ENCODE measurements around the gene SGIP1. TPM values are rescaled to one million over a fixed set of nuclear protein-coding genes. Genes with fewer than 3 reads are reported as not detected.

SGIP1 gene
- total and polyA plus RNA-seq, 2 donors = 1.4 to 8.4 TPM

- 65% methylated on average over 1 of the region's 1 CpG for WGBS
- Histone ChIP-seq H3K27ac (ENCODE audit: low read depth) (no peak overlapping the region), H3K4me3 (ENCODE audit: low read depth, low read length) (no peak overlapping the region), H3K36me3 (ENCODE audit: insufficient read depth) (no peaks in the 10 kb centered on the region), H3K4me1 (ENCODE audit: insufficient read depth) (no peaks in the 10 kb centered on the region)
- DNase-seq (ENCODE audit: extremely low spot score) = no peak
These were observed 137.5 kb downstream of the SGIP1 start for GRCh38 chr1:66671455-66671854.

- H3K4me3 ChIP-seq (ENCODE audit: low read depth, low read length) = no peak overlapping the region
- H3K4me1 ChIP-seq (ENCODE audit: insufficient read depth) = no peaks in the 10 kb centered on the region
- H3K27ac ChIP-seq (ENCODE audit: low read depth) = no peak overlapping the region
- H3K36me3 ChIP-seq (ENCODE audit: insufficient read depth) = no peaks in the 10 kb centered on the region
- WGBS = 41% methylated on average over 3 of the region's 3 CpGs
- DNase-seq (ENCODE audit: extremely low spot score) = no peak
These were observed 142.8 kb downstream of the SGIP1 start for GRCh38 chr1:66676613-66677298.

- no peak for DNase-seq (ENCODE audit: extremely low spot score)
- no peaks in the 10 kb centered on the region for H3K4me1 ChIP-seq (ENCODE audit: insufficient read depth)
- H3K36me3 ChIP-seq (ENCODE audit: insufficient read depth) = no peaks in the 10 kb centered on the region
- 98% methylated on average over 1 of the region's 1 CpG for WGBS
- no peak overlapping the region for H3K27ac ChIP-seq (ENCODE audit: low read depth)
- H3K4me3 ChIP-seq (ENCODE audit: low read depth, low read length) = no peak overlapping the region
These were observed 144.2 kb downstream of the SGIP1 start for GRCh38 chr1:66678146-66678545.

- no peak for DNase-seq (ENCODE audit: extremely low spot score)
- WGBS = 86% methylated on average over 5 of the region's 5 CpGs
- Histone ChIP-seq H3K27ac (ENCODE audit: low read depth) (no peak overlapping the region), H3K4me3 (ENCODE audit: low read depth, low read length) (no peak overlapping the region), H3K36me3 (ENCODE audit: insufficient read depth) (no peaks in the 10 kb centered on the region), H3K4me1 (ENCODE audit: insufficient read depth) (no peaks in the 10 kb centered on the region)
These were observed 145.2 kb downstream of the SGIP1 start for GRCh38 chr1:66679140-66679539.

- Histone ChIP-seq H3K4me1 (ENCODE audit: insufficient read depth) (no peaks in the 10 kb centered on the region), H3K4me3 (ENCODE audit: low read depth, low read length) (no peak overlapping the region)
- DNase-seq (ENCODE audit: extremely low spot score) = no peak
These were observed 147.7 kb downstream of the SGIP1 start for GRCh38 chr1:66681686-66682085.

GRCh38 chr1:66682106-66682505 lies 148.2 kb downstream of the SGIP1 start:
- no peaks in the 10 kb centered on the region for H3K36me3 ChIP-seq (ENCODE audit: insufficient read depth)
- H3K27ac ChIP-seq (ENCODE audit: low read depth) = no peak overlapping the region
- no peaks in the 10 kb centered on the region for H3K4me1 ChIP-seq (ENCODE audit: insufficient read depth)
- DNase-seq (ENCODE audit: extremely low spot score) = no peak
- no peak overlapping the region for H3K4me3 ChIP-seq (ENCODE audit: low read depth, low read length)
- 93% methylated on average over 11 of the region's 11 CpGs for WGBS

More at GRCh38 chr1:66681686-66682085, 147.7 kb downstream of the SGIP1 start:
- Histone ChIP-seq H3K36me3 (ENCODE audit: insufficient read depth) (no peaks in the 10 kb centered on the region), H3K27ac (ENCODE audit: low read depth) (no peak overlapping the region)
- WGBS = 98% methylated on average over 2 of the region's 2 CpGs

GRCh38 chr1:66684353-66684752 lies 150.4 kb downstream of the SGIP1 start:
- Histone ChIP-seq H3K27ac (ENCODE audit: low read depth) (no peak overlapping the region), H3K4me1 (ENCODE audit: insufficient read depth) (no peaks in the 10 kb centered on the region), H3K4me3 (ENCODE audit: low read depth, low read length) (no peak overlapping the region), H3K36me3 (ENCODE audit: insufficient read depth) (no peaks in the 10 kb centered on the region)
- DNase-seq (ENCODE audit: extremely low spot score) = no peak
- 60% methylated on average over 3 of the region's 3 CpGs for WGBS

- no peak for DNase-seq (ENCODE audit: extremely low spot score)
- Histone ChIP-seq H3K27ac (ENCODE audit: low read depth) (no peak overlapping the region), H3K36me3 (ENCODE audit: insufficient read depth) (no peaks in the 10 kb centered on the region), H3K4me1 (ENCODE audit: insufficient read depth) (no peaks in the 10 kb centered on the region), H3K4me3 (ENCODE audit: low read depth, low read length) (no peak overlapping the region)
These were observed 151.3 kb downstream of the SGIP1 start for GRCh38 chr1:66685265-66685664.

- DNase-seq (ENCODE audit: extremely low spot score) = no peak
- Histone ChIP-seq H3K36me3 (ENCODE audit: insufficient read depth) (no peaks in the 10 kb centered on the region), H3K27ac (ENCODE audit: low read depth) (no peak overlapping the region), H3K4me3 (ENCODE audit: low read depth, low read length) (no peak overlapping the region), H3K4me1 (ENCODE audit: insufficient read depth) (no peaks in the 10 kb centered on the region)
- WGBS = 96% methylated on average over 1 of the region's 1 CpG
These were observed 151.7 kb downstream of the SGIP1 start for GRCh38 chr1:66685670-66686069.

- Histone ChIP-seq H3K4me3 (ENCODE audit: low read depth, low read length) (no peak overlapping the region), H3K27ac (ENCODE audit: low read depth) (no peak overlapping the region), H3K4me1 (ENCODE audit: insufficient read depth) (no peaks in the 10 kb centered on the region), H3K36me3 (ENCODE audit: insufficient read depth) (no peaks in the 10 kb centered on the region)
- WGBS = 92% methylated on average over 3 of the region's 3 CpGs
- no peak for DNase-seq (ENCODE audit: extremely low spot score)
These were observed 152.5 kb downstream of the SGIP1 start for GRCh38 chr1:66686406-66686805.

GRCh38 chr1:66687358-66687757 lies 153.4 kb downstream of the SGIP1 start:
- H3K4me1 ChIP-seq (ENCODE audit: insufficient read depth) = no peaks in the 10 kb centered on the region
- no peak overlapping the region for H3K27ac ChIP-seq (ENCODE audit: low read depth)
- DNase-seq (ENCODE audit: extremely low spot score) = no peak
- WGBS = 87% methylated on average over 2 of the region's 2 CpGs
- H3K36me3 ChIP-seq (ENCODE audit: insufficient read depth) = no peaks in the 10 kb centered on the region
- H3K4me3 ChIP-seq (ENCODE audit: low read depth, low read length) = no peak overlapping the region

GRCh38 chr1:66690666-66691381 lies 156.9 kb downstream of the SGIP1 start:
- no peak overlapping the region for H3K27ac ChIP-seq (ENCODE audit: low read depth)
- H3K4me1 ChIP-seq (ENCODE audit: insufficient read depth) = no peaks in the 10 kb centered on the region
- no peak overlapping the region for H3K4me3 ChIP-seq (ENCODE audit: low read depth, low read length)
- 67% methylated on average over 7 of the region's 7 CpGs for WGBS
- no peak for DNase-seq (ENCODE audit: extremely low spot score)
- H3K36me3 ChIP-seq (ENCODE audit: insufficient read depth) = no peaks in the 10 kb centered on the region

- 80% methylated on average over 3 of the region's 3 CpGs for WGBS
- no peak overlapping the region for H3K27ac ChIP-seq (ENCODE audit: low read depth)
- H3K4me3 ChIP-seq (ENCODE audit: low read depth, low read length) = no peak overlapping the region
- no peaks in the 10 kb centered on the region for H3K36me3 ChIP-seq (ENCODE audit: insufficient read depth)
- no peaks in the 10 kb centered on the region for H3K4me1 ChIP-seq (ENCODE audit: insufficient read depth)
- no peak for DNase-seq (ENCODE audit: extremely low spot score)
These were observed 158.7 kb downstream of the SGIP1 start for GRCh38 chr1:66692681-66693080.

GRCh38 chr1:66693856-66694255 lies 159.9 kb downstream of the SGIP1 start:
- DNase-seq (ENCODE audit: extremely low spot score) = no peak
- H3K4me1 ChIP-seq (ENCODE audit: insufficient read depth) = no peaks in the 10 kb centered on the region
- no peaks in the 10 kb centered on the region for H3K36me3 ChIP-seq (ENCODE audit: insufficient read depth)
- H3K27ac ChIP-seq (ENCODE audit: low read depth) = no peak overlapping the region
- no peak overlapping the region for H3K4me3 ChIP-seq (ENCODE audit: low read depth, low read length)

All from urinary bladder (tissue), 4 donors.